WI38 (cell line): ENCODE results near the gene ATG4A.

Experiments
- H3K4me3 ChIP-seq: 2 replicates; pipeline ENCODE4 v1.5.1; 2011; ENCODE audit warnings: low read depth, mild to moderate bottlenecking, control low read depth, low read length
- CTCF ChIP-seq: IDR thresholded peaks from 2 replicates; pipeline ENCODE4 v1.5.1; 2012; ENCODE audit warnings: low read depth, mild to moderate bottlenecking, control low read depth, low read length

ATG4A gene

DNA sequence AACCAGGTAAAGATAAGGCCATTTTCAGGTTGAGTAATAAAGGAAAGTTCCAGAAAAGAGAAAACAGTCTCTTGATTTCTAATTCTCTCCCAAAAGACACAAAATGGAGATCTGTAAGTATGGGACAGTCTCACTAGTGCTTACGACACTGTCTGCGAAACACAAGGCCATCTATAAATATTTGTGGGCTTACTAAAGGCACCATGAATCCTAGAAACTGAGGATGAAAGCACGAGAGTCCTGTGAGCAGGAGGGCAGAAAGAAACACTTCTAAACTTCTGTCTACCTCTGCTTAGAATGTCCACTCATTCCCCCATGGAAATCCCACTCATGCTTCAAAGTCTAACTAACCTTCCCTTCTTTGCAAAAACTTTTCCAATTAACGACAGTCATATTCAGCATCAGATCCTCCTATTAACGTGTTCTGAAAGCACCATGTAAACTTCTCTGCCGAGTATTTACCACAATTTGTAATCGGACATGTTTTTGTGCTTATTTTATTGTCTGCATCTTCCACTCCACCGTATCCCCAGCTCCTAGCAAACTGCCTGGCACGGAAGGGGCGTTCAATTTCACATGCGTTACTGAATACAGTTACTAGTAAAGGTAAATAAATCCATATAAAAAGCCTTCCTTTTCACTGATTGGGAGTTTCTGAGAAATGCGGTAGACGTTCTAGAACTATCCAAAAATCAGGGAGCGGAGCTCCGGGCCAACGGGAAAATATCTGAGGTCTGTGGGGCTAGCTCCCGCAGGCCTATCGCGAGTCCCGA is 901 bp upstream of the ATG4A start:
- peak overlapping the region; percentile 64 for H3K4me3 ChIP-seq
- no peak for TF ChIP-seq CTCF

DNA sequence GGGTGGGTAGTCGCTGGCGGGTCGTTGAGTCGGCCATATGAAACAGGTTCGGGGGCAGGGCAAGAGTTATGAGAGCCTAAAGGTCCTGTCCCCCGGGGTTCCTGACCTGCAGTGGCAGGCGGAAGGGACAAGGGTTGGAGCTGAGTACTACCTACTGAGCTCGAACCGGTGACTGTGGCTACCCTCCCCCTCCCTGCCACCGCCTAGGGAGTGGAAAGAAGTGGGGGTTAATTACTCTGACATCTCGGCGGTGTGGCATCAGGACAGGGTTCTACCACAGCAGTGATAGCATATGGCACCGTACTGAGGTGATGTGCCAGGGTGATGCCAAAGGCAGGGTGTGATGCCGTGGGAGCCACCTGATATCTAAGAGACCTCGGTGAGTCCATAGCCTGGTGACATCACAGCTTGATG is 307 bp downstream of the ATG4A start:
- no peak for TF ChIP-seq CTCF
- peak overlapping the region; percentile 64 for H3K4me3 ChIP-seq

GRCh38 chrX:108097380-108097779 is 5.8 kb downstream of the ATG4A start:
- TF ChIP-seq CTCF: no peak
- H3K4me3 ChIP-seq: no peak overlapping the region

GRCh38 chrX:108105473-108105872 is 13.9 kb downstream of the ATG4A start:
- H3K4me3 ChIP-seq: no peak overlapping the region

DNA sequence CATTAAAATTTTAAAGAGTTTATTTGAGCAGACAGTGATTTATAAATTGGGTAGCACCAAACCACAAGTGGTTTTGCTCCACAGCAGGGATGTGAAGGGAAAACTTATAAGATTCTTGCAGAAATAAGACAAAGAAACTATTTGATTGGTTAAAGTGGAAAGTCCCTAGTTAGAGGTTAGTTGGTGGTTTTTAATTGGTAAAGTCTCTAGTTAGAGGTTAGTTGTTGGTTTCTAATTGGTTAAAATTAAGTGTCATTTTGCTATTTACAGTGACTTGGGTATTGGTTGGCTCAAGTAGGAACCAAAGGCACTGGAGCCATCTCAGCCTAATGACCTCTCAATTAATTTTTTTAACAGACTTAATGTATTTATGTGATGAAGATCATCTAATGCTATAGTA is 23.0 kb downstream of the ATG4A start:
- H3K4me3 ChIP-seq: no peak overlapping the region
- TF ChIP-seq CTCF: no peak

More at GRCh38 chrX:108105473-108105872, 13.9 kb downstream of the ATG4A start:
- TF ChIP-seq CTCF: no peak

GRCh38 chrX:108117988-108118387 is 26.4 kb downstream of the ATG4A start:
- TF ChIP-seq CTCF: no peak

DNA sequence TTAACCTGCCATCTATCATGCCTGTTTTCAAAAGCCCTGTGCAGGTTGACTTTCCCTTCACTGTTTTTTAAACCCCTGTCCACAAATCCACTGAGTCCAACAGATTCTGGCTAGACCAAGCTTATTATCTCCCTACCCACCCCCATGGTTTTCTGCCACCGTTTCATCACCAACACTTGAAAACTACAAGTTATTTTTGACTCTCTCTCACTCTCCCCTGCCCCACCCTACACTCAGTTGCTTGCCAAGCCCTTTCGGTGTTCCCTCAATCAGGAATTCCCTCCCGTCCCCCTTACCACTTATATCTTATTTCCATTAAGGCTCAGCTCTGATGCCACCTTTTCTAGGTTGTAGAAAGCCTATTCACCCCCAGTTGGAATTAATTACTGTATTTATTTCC is 29.7 kb downstream of the ATG4A start:
- H3K4me3 ChIP-seq: no peak overlapping the region
- no peak for TF ChIP-seq CTCF

More at GRCh38 chrX:108117988-108118387, 26.4 kb downstream of the ATG4A start:
- H3K4me3 ChIP-seq: no peak overlapping the region
